Renal cortical epithelial cell (primary cell): Measurements from ENCODE around the gene S100A12. TPM values are rescaled to one million over a fixed set of nuclear protein-coding genes. Genes with fewer than 3 reads are reported as not detected.

Experiments used
- DNase-seq: peaks from one replicate; pipeline ENCODE4 v3.0.0-alpha.2; 2011; ENCODE audit warnings: low read depth
- total RNA-seq: library from RNA; depleted of rRNA; stranded (reverse); fragments of >200 nt; gene quantifications from 2 replicates; pipeline ENCODE4 v1.2.3, GENCODE V29; 2014

Gene S100A12
- total RNA-seq, 1 donor from 2014 or later = not detected

DNA sequence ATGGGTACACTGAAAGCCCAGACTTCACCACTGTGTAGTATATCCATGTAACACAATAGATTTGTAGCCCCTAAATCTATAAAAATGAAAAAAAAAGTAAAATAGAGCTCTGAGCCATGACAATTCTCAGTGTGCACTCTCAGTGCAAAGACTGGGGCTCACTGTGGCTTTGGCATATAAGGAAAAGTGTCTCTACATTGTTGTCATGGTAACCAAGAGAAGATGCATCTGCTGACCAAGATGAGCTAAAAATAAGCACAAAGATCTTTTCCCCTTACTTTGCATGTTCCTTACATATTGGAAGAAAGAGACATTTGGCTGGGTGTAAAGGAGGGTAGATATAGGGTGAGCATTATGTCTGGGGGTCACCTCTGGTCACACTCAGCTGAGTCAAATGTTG, 38.8 kb downstream of the S100A12 start:
- no peak for DNase-seq

DNA sequence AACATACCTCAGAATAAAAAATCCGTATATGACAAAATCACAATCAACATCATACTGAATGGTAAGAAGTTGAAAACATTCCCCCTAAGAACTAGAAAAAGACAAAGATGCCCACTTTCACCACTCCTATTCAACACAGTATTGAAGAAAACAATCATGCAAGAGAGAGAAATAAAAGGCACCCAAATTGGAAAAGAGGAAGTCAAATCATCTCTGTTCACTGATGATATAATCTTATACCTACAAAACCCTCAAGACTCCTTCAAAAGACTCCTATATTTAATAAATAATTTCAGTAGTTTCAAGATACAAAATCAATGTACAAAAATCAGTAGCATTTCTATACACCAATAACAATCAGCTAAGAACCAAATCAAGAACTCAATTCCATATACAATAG, 41.5 kb downstream of the S100A12 start:
- no peak for DNase-seq

DNA sequence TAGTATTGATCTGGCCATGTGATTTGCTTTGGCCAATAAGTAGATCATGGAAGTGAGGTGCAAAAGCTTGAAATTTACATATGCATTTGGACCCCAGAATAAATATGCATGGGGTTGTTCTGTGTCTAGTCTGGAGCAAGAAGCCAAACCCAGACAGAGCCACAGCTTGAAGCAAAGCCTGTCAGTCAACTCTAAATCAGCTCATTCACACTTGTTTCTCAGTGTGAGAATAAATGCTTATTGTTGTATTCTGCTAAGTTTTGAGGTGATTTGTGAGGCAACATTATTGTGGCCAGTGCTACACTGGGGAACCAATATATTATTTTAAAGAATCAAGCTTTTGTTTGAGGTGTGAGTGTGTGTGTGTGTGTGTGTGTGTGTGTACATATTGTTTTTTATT, 50.5 kb downstream of the S100A12 start:
- no peak for DNase-seq

Other genes with a start within 250 kb of the S100A12 start
- gene SPRR2G, start 224.7 kb downstream of the S100A12 start, total RNA-seq = not detected in 2 replicates
- gene LELP1, start 172.2 kb downstream of the S100A12 start, total RNA-seq = not detected in 2 replicates
- not detected in 2 replicates for gene PRR9, start 158.0 kb downstream of the S100A12 start, total RNA-seq
- gene LORICRIN, start 115.9 kb downstream of the S100A12 start, total RNA-seq = not detected in 2 replicates
- not detected in 2 replicates for gene PGLYRP3, start 62.7 kb downstream of the S100A12 start, total RNA-seq
- gene PGLYRP4, start 26.8 kb downstream of the S100A12 start, total RNA-seq = not detected in 2 replicates
- 0.70 and 25.0 TPM in 2 replicates for gene S100A9, start 17.8 kb downstream of the S100A12 start, total RNA-seq
- gene S100A8, start 15.5 kb upstream of the S100A12 start, total RNA-seq = not detected in 2 replicates
- gene S100A7A, start 40.9 kb upstream of the S100A12 start, total RNA-seq = not detected in 2 replicates
- gene S100A7, start 85.0 kb upstream of the S100A12 start, total RNA-seq = not detected in 2 replicates
- 428 and 2,979 TPM in 2 replicates for gene S100A6, start 160.4 kb upstream of the S100A12 start, total RNA-seq
- gene S100A5, start 165.3 kb upstream of the S100A12 start, total RNA-seq = 1.2 TPM in 2 replicates
- gene S100A4, start 170.2 kb upstream of the S100A12 start, total RNA-seq = 7.6 and 303 TPM in 2 replicates
- gene S100A3, start 173.6 kb upstream of the S100A12 start, total RNA-seq = 5.2 and 36.8 TPM in 2 replicates
- gene S100A2, start 190.2 kb upstream of the S100A12 start, total RNA-seq = 37.9 and 392 TPM in 2 replicates
- 406 and 1,037 TPM in 2 replicates for gene S100A16, start 237.5 kb upstream of the S100A12 start, total RNA-seq
- 1.0 and 52.3 TPM in 2 replicates for gene S100A14, start 240.7 kb upstream of the S100A12 start, total RNA-seq